Karpas-422 (cell line): ENCODE data around the gene BTBD17. TPM values are rescaled to one million over a fixed set of nuclear protein-coding genes. Genes with fewer than 3 reads are reported as not detected.
A peak's percentile ranks its signal among the peaks of the same experiment; 100 is the strongest.

Source experiments
- DNase-seq: peaks from one replicate; pipeline ENCODE4 v3.0.0-alpha.2; 2015
- H2AFZ ChIP-seq: fragments of 200-600 bp; sonication (generic); 2 replicates; pipeline ENCODE4 v1.6.1; 2014; ENCODE audit warnings: antibody characterized with exemption, low read length, mixed read lengths
- H3K27ac ChIP-seq: fragments of 200-600 bp; sonication (generic); 2 replicates; pipeline ENCODE4 v1.5.1; 2014; ENCODE audit warnings: mild to moderate bottlenecking, low read length, moderate library complexity
- H3K27me3 ChIP-seq: fragments of 200-600 bp; sonication (generic); 2 replicates; pipeline ENCODE4 v1.6.1; 2014; ENCODE audit warnings: low read length, mixed read lengths
- H3K36me3 ChIP-seq: fragments of 200-600 bp; sonication (generic); 2 replicates; pipeline ENCODE4 v1.6.1; 2014; ENCODE audit warnings: low read length, mixed read lengths; ENCODE audit not compliant: insufficient read depth
- H3K4me1 ChIP-seq: fragments of 200-600 bp; sonication (generic); 2 replicates; pipeline ENCODE4 v1.6.1; 2014; ENCODE audit warnings: mild to moderate bottlenecking, low read length, mixed read lengths
- H3K4me2 ChIP-seq: fragments of 200-600 bp; sonication (generic); 2 replicates; pipeline ENCODE4 v1.6.1; 2014; ENCODE audit warnings: low read length, low read depth, mild to moderate bottlenecking; ENCODE audit not compliant: poor library complexity, severe bottlenecking
- H3K4me3 ChIP-seq: fragments of 200-600 bp; sonication (generic); 2 replicates; pipeline ENCODE4 v1.5.1; 2014; ENCODE audit warnings: mild to moderate bottlenecking, antibody characterized with exemption, low read length, mixed read lengths
- H3K79me2 ChIP-seq: fragments of 200-600 bp; sonication (generic); 2 replicates; pipeline ENCODE4 v1.6.1; 2014; ENCODE audit warnings: mild to moderate bottlenecking, low read length, mixed read lengths
- H3K9ac ChIP-seq: fragments of 200-600 bp; sonication (generic); 2 replicates; pipeline ENCODE4 v1.6.0; 2014; ENCODE audit warnings: low read length
- H3K9me2 ChIP-seq: fragments of 200-600 bp; sonication (generic), shearing (Covaris generic); replicated peaks from 2 replicates; pipeline ENCODE4 v1.6.0; 2014; ENCODE audit warnings: mild to moderate bottlenecking, low read length, moderate library complexity; ENCODE audit not compliant: insufficient read depth
- H3K9me3 ChIP-seq: fragments of 300-700, 200-600 bp; sonication (generic); 2 replicates; pipeline ENCODE4 v1.6.1; 2014; ENCODE audit warnings: low read length, mixed read lengths
- H4K20me1 ChIP-seq: fragments of 200-600 bp; sonication (generic); 2 replicates; pipeline ENCODE4 v1.6.1; 2014; ENCODE audit warnings: mild to moderate bottlenecking, antibody characterized with exemption, low read length, low read depth; ENCODE audit not compliant: insufficient read depth
- total RNA-seq: library from RNA; depleted of rRNA; stranded (reverse); fragments of >200 nt; shearing (Covaris generic); gene quantifications from 2 replicates; pipeline ENCODE4 v1.2.3, GENCODE V29; 2014; ENCODE audit warnings: low replicate concordance

BTBD17 gene
- total RNA-seq, 1 experiment from 2014 or later: not detected

GRCh38 chr17:74340470-74341023 is 21.1 kb downstream of the BTBD17 start:
- no peaks in the 10 kb centered on the region for H4K20me1 ChIP-seq

GRCh38 chr17:74339537-74340195 is 22.0 kb downstream of the BTBD17 start:
- H3K4me3 ChIP-seq: no peak overlapping the region
- H3K36me3 ChIP-seq: no peaks in the 10 kb centered on the region
- no peaks in the 10 kb centered on the region for H3K79me2 ChIP-seq
- H3K4me2 ChIP-seq: no peak overlapping the region
- H3K27ac ChIP-seq: no peak overlapping the region
- DNase-seq: peak; percentile 58
- H3K27me3 ChIP-seq: no peaks in the 10 kb centered on the region
- no peaks in the 10 kb centered on the region for H3K9me3 ChIP-seq
- H3K4me1 ChIP-seq: no peaks in the 10 kb centered on the region; the same call in 1 of the 2 replicates
- H4K20me1 ChIP-seq: no peaks in the 10 kb centered on the region
- H3K9ac ChIP-seq: no peak overlapping the region
- H2AFZ ChIP-seq: no peak overlapping the region
- H3K9me2 ChIP-seq: no peaks in the 10 kb centered on the region

More at GRCh38 chr17:74340470-74341023, 21.1 kb downstream of the BTBD17 start:
- no peak overlapping the region for H3K9ac ChIP-seq
- no peak overlapping the region for H3K4me2 ChIP-seq
- no peak for DNase-seq
- H2AFZ ChIP-seq: no peak overlapping the region
- no peaks in the 10 kb centered on the region for H3K9me2 ChIP-seq
- H3K36me3 ChIP-seq: no peaks in the 10 kb centered on the region
- no peaks in the 10 kb centered on the region for H3K27me3 ChIP-seq
- no peak overlapping the region for H3K4me3 ChIP-seq
- H3K4me1 ChIP-seq: no peaks in the 10 kb centered on the region; the same call in 1 of the 2 replicates
- H3K9me3 ChIP-seq: no peaks in the 10 kb centered on the region
- no peak overlapping the region for H3K27ac ChIP-seq
- no peaks in the 10 kb centered on the region for H3K79me2 ChIP-seq

GRCh38 chr17:74337834-74338500 is 23.7 kb downstream of the BTBD17 start:
- no peak overlapping the region for H3K4me3 ChIP-seq
- H3K27ac ChIP-seq: no peak overlapping the region
- no peak overlapping the region for H3K9ac ChIP-seq
- no peaks in the 10 kb centered on the region; the same call in 1 of the 2 replicates for H3K4me1 ChIP-seq
- H3K4me2 ChIP-seq: no peak overlapping the region
- H4K20me1 ChIP-seq: no peaks in the 10 kb centered on the region
- no peaks in the 10 kb centered on the region for H3K9me3 ChIP-seq
- H3K27me3 ChIP-seq: no peaks in the 10 kb centered on the region
- no peaks in the 10 kb centered on the region for H3K79me2 ChIP-seq
- no peak for DNase-seq
- no peak overlapping the region for H2AFZ ChIP-seq
- H3K36me3 ChIP-seq: no peaks in the 10 kb centered on the region
- H3K9me2 ChIP-seq: no peaks in the 10 kb centered on the region

GRCh38 chr17:74336307-74336706 is 25.4 kb downstream of the BTBD17 start:
- no peaks in the 10 kb centered on the region; the same call in 1 of the 2 replicates for H3K4me1 ChIP-seq
- H4K20me1 ChIP-seq: no peaks in the 10 kb centered on the region
- no peaks in the 10 kb centered on the region for H3K36me3 ChIP-seq
- no peaks in the 10 kb centered on the region for H3K79me2 ChIP-seq
- H3K9me2 ChIP-seq: no peaks in the 10 kb centered on the region
- no peak overlapping the region for H3K9ac ChIP-seq
- H3K27ac ChIP-seq: no peak overlapping the region
- no peak for DNase-seq
- H3K9me3 ChIP-seq: no peaks in the 10 kb centered on the region
- no peak overlapping the region for H2AFZ ChIP-seq
- no peak overlapping the region for H3K4me3 ChIP-seq
- no peaks in the 10 kb centered on the region for H3K27me3 ChIP-seq
- no peak overlapping the region for H3K4me2 ChIP-seq

- no peaks in the 10 kb centered on the region for H3K9me3 ChIP-seq
- no peak overlapping the region for H3K4me2 ChIP-seq
- H4K20me1 ChIP-seq: no peaks in the 10 kb centered on the region
- H3K36me3 ChIP-seq: no peaks in the 10 kb centered on the region
- H3K9me2 ChIP-seq: no peaks in the 10 kb centered on the region
- no peaks in the 10 kb centered on the region for H3K27me3 ChIP-seq
- DNase-seq: no peak
- H3K4me1 ChIP-seq: no peaks in the 10 kb centered on the region; the same call in 1 of the 2 replicates
- no peak overlapping the region for H3K4me3 ChIP-seq
- H3K27ac ChIP-seq: no peak overlapping the region
- no peaks in the 10 kb centered on the region for H3K79me2 ChIP-seq
- no peak overlapping the region for H3K9ac ChIP-seq
- H2AFZ ChIP-seq: no peak overlapping the region
Observed at GRCh38 chr17:74335529-74336062, 26.1 kb downstream of the BTBD17 start.

- Histone ChIP-seq H3K9ac (no peak overlapping the region), H3K4me1 (no peaks in the 10 kb centered on the region), H3K4me3 (no peak overlapping the region), H2AFZ (no peak overlapping the region), H3K36me3 (no peaks in the 10 kb centered on the region), H3K27me3 (no peaks in the 10 kb centered on the region), H3K4me2 (no peak overlapping the region), H3K79me2 (no peaks in the 10 kb centered on the region), H4K20me1 (no peaks in the 10 kb centered on the region), H3K9me3 (no peaks in the 10 kb centered on the region), H3K9me2 (no peaks in the 10 kb centered on the region), H3K27ac (no peak overlapping the region)
- DNase-seq: no peak
Observed at GRCh38 chr17:74334393-74335039, 27.2 kb downstream of the BTBD17 start.

- Histone ChIP-seq H3K4me1 (no peaks in the 10 kb centered on the region), H3K4me2 (no peak overlapping the region), H2AFZ (no peak overlapping the region), H3K9me3 (no peaks in the 10 kb centered on the region), H4K20me1 (no peaks in the 10 kb centered on the region), H3K79me2 (no peaks in the 10 kb centered on the region), H3K27me3 (no peaks in the 10 kb centered on the region), H3K4me3 (no peak overlapping the region), H3K36me3 (no peaks in the 10 kb centered on the region), H3K9ac (no peak overlapping the region), H3K27ac (no peak overlapping the region), H3K9me2 (no peaks in the 10 kb centered on the region)
- no peak for DNase-seq
Observed at GRCh38 chr17:74332763-74333283, 28.8 kb downstream of the BTBD17 start.
